ENCODE results near the gene TRPC4. TPM values are rescaled to one million over a fixed set of nuclear protein-coding genes. Genes with fewer than 3 reads are reported as not detected.

TRPC4 gene
- total and polyA plus RNA-seq, 12 donors, result 0.26 to 3.9 (median 1.0) TPM; not detected in 1

DNA sequence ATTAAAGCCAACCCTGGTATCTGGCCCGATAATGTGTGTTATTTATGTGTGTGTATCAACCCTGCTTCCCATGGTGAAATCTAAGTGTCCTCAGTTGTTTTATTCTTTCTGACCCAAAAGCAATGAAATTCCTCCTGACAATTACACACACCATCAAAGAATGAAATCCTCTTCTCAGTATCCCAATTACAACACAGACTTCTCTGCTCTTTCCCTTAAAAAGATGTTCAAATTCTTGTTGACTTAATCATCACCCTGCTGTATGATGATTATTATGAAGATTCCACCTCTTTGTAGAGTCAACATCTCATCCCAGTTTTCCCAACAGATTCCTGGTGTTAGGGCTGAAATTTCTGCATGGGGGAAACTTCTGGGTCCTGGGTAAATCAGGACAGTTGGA, 8.9 kb upstream of the TRPC4 start:
- no peaks in the 10 kb centered on the region for H3K4me1 ChIP-seq
- H3K27me3 ChIP-seq, result peaks cover 0 to 3% (median 0%) of the 10 kb centered on the region in 7 donors
- H3K9me3 ChIP-seq, result no peaks in the 10 kb centered on the region
- ATAC-seq (no peak), DNase-seq (no peak)
- TF ChIP-seq CTCF (IDR thresholded peaks at IDR 0.05), result no peak
- 95 to 97% methylated on average over 1 of the region's 1 CpG for WGBS, 2 donors
- intact Hi-C loops (cut with DNase I), result loop anchor here in 2 of 10 donors (10.0 kb wide), 2 partner anchors 346 to 466 kb away; partner anchors contain the start of gene UFM1 (in 1 of the 2)
- no peaks in the 10 kb centered on the region for H3K36me3 ChIP-seq
- H3K4me3 ChIP-seq, result no peak overlapping the region
- H3K27ac ChIP-seq, result no peak overlapping the region

- TF ChIP-seq CTCF (IDR thresholded peaks at IDR 0.05), result no peak
- no peaks in the 10 kb centered on the region for H3K9me3 ChIP-seq
- H3K4me1 ChIP-seq, result peaks cover 0 to 29% (median 4%) of the 10 kb centered on the region in 9 donors
- H3K27me3 ChIP-seq, result peaks cover 0 to 32% (median 24%) of the 10 kb centered on the region in 7 donors
- no peaks in the 10 kb centered on the region for H3K36me3 ChIP-seq
- intact Hi-C loops (cut with DNase I), result loop anchor here in 3 of 10 donors (5.0 to 10.0 kb wide), 3 partner anchors 354 to 476 kb away; partner anchors contain the start of gene UFM1 (in 2 of the 3)
- no peak for ATAC-seq
- H3K27ac ChIP-seq, result no peak overlapping the region
- no peak for DNase-seq
- H3K4me3 ChIP-seq, result peak overlapping the region in 4 of 10 donors; percentile 53 to 61 (median 56)
- 52 to 55% methylated on average over 10 of the region's 10 CpGs for WGBS, 2 donors
These were observed 1.5 kb upstream of the TRPC4 start for GRCh38 chr13:37870895-37871550.

GRCh38 chr13:37870489-37870845, 895 bp upstream of the TRPC4 start:
- intact Hi-C loops (cut with DNase I), result loop anchor here in 3 of 10 donors (5.0 to 10.0 kb wide), 3 partner anchors 354 to 477 kb away; partner anchors contain the start of gene UFM1 (in 2 of the 3)
- 55 to 58% methylated on average over 9 of the region's 9 CpGs for WGBS, 2 donors
- ATAC-seq, result no peak

DNA sequence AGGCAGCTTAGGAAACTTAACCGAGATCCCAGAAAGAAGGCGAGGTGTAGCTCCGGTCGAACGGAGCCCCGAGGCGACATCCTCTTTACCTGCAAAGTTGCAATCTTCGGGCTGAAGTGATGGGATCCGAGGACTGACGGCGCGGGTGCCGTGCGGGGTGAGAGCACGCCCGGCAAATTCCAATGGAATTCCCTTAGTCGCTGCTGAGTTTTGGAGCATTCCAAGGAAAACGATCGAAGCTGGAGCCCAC, 141 bp downstream of the TRPC4 start:
- 1% methylated on average over 19 of the region's 19 CpGs for WGBS, 2 donors
- intact Hi-C loops (cut with DNase I), result loop anchor here in 2 of 10 donors (5.0 kb wide), 2 partner anchors 658 to 663 kb away; no protein-coding TSS in a partner anchor
- H3K9me3 ChIP-seq, result no peaks in the 10 kb centered on the region
- H3K27me3 ChIP-seq, result peaks cover 0 to 32% (median 24%) of the 10 kb centered on the region in 7 donors
- peak overlapping the region; percentile 37 to 61 (median 56) for H3K4me3 ChIP-seq
- H3K27ac ChIP-seq, result peak overlapping the region in 5 of 10 donors; percentile 13 to 46 (median 32)
- H3K4me1 ChIP-seq, result peaks cover 0 to 29% (median 4%) of the 10 kb centered on the region in 9 donors
- ATAC-seq, result peak in 6 of 8 donors; percentile 28 to 51 (median 38)
- TF ChIP-seq CTCF (IDR thresholded peaks at IDR 0.05), result no peak
- H3K36me3 ChIP-seq, result no peaks in the 10 kb centered on the region
- DNase-seq, result no peak

More at GRCh38 chr13:37870489-37870845, 895 bp upstream of the TRPC4 start:
- Histone ChIP-seq H3K27ac (no peak overlapping the region), H3K4me1 (peaks cover 0 to 29% (median 4%) of the 10 kb centered on the region in 9 donors), H3K9me3 (no peaks in the 10 kb centered on the region), H3K4me3 (peak overlapping the region in 9 of 10 donors; percentile 37 to 61 (median 56)), H3K27me3 (peaks cover 0 to 32% (median 24%) of the 10 kb centered on the region in 7 donors), H3K36me3 (no peaks in the 10 kb centered on the region)
- DNase-seq, result no peak
- no peak for TF ChIP-seq CTCF (IDR thresholded peaks at IDR 0.05)
